HEK293 (cell line): ENCODE results near the gene RAD51C.

Source experiments
- CTCF ChIP-seq: fragments of 450-650 bp; formaldehyde crosslinking; IDR thresholded peaks from 2 replicates; pipeline ENCODE4 v1.5.1; 2016; ENCODE audit warnings: missing biosample characterization, missing genetic modification characterization
- TF ChIP-seq, protein P1 (sequence below): fragments of 450-650 bp; IDR thresholded peaks from 2 replicates; pipeline ENCODE4 v1.5.1; 2018; ENCODE audit warnings: missing biosample characterization, missing genetic modification characterization

- TF ChIP-seq, protein P1, sequence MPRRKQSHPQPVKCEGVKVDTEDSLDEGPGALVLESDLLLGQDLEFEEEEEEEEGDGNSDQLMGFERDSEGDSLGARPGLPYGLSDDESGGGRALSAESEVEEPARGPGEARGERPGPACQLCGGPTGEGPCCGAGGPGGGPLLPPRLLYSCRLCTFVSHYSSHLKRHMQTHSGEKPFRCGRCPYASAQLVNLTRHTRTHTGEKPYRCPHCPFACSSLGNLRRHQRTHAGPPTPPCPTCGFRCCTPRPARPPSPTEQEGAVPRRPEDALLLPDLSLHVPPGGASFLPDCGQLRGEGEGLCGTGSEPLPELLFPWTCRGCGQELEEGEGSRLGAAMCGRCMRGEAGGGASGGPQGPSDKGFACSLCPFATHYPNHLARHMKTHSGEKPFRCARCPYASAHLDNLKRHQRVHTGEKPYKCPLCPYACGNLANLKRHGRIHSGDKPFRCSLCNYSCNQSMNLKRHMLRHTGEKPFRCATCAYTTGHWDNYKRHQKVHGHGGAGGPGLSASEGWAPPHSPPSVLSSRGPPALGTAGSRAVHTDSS (tag by site-specific recombination): no peak
- TF ChIP-seq CTCF: no peak
These were observed 5.4 kb upstream of the RAD51C start for GRCh38 chr17:58686980-58687379.
